SK-N-MC (cell line): ENCODE results near the gene CLEC16A.

Experiments used
- EZH2 ChIP-seq: fragments of 200-600 bp; sonication (generic); IDR thresholded peaks from one replicate; pipeline ENCODE4 v1.6.1; 2017; ENCODE audit warnings: antibody characterized with exemption
- FOXP2 ChIP-seq: optimal IDR thresholded peaks from 2 replicates; pipeline ENCODE3; 2011; ENCODE audit warnings: mild to moderate bottlenecking, moderate library complexity; ENCODE audit not compliant: insufficient read depth; ENCODE audit errors: extremely low read length, control extremely low read depth
- POLR2AphosphoS5 ChIP-seq: IDR thresholded peaks from 2 replicates; pipeline ENCODE4 v1.6.1; 2012; ENCODE audit warnings: mild to moderate bottlenecking, low read depth, low read length, borderline replicate concordance

GRCh38 chr16:10930755-10931093 is 13.6 kb upstream of the CLEC16A start:
- TF ChIP-seq POLR2AphosphoS5 (no peak), EZH2 (no peak), FOXP2 (no peak)
